Erythroblast (primary cell): ENCODE measurements around the gene AEN.

Experiments
- GATA1 ChIP-seq: IDR thresholded peaks from 2 replicates; pipeline ENCODE4 v1.6.1; 2011; ENCODE audit warnings: low read depth, mild to moderate bottlenecking, control low read depth, low read length, moderate library complexity
- POLR2A ChIP-seq: IDR thresholded peaks from 2 replicates; pipeline ENCODE4 v1.6.1; 2011; ENCODE audit warnings: mild to moderate bottlenecking, low read length

- no peak for TF ChIP-seq POLR2A
- no peak for TF ChIP-seq GATA1
Observed at GRCh38 chr15:88655800-88656488, 34.8 kb downstream of the AEN start.
